GM21423 (cell line): ENCODE results near the gene CRTC1.

Experiments
- ATAC-seq: cut with Tn5 transposase; IDR thresholded peaks from one replicate; pipeline ENCODE4 v1.9.1; 2021; ENCODE audit warnings: mild to moderate bottlenecking, moderate library complexity; ENCODE audit not compliant: unreplicated experiment

The CRTC1 gene

GRCh38 chr19:18651733-18652132 lies 31.7 kb upstream of the CRTC1 start:
- no peak for ATAC-seq

- no peak for ATAC-seq
Measured at GRCh38 chr19:18653853-18654252, 29.6 kb upstream of the CRTC1 start.

GRCh38 chr19:18654469-18654868 lies 29.0 kb upstream of the CRTC1 start:
- no peak for ATAC-seq

DNA sequence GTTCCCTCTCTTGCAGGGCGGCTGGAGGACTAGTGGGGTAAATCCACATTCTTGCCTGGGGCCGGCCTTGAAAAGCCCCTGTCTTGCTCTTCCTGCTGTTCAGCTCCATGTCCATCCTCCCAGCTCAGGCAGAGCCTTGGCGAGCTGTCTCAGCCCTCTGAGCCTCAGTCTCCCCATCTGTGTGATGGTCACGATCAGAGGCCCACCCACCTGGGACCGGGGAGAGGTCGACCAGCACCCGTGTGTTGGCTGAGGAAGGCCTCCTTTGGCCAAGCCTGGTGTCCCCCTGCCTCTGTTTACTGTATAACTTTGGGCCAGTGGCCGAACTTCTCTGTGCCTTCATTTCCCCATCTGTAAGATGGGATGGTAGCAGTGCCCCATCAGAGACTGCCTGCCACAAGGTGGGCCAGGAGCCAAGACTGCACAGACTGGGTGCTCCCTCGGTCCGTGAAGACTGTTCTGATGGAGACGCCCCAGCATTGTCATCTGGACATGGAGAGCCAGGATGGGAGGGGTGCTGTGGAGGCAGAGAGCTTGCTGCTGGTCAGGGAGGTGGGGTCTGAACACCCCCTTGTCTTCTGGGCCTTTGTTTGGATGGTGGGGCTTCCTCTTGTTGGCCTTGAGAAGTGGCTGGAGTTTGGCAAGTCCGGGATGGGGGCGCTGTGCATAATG lies 28.2 kb upstream of the CRTC1 start:
- ATAC-seq: no peak

GRCh38 chr19:18656337-18657086 lies 27.0 kb upstream of the CRTC1 start:
- ATAC-seq: no peak

- ATAC-seq: no peak
Measured at GRCh38 chr19:18657590-18658365, 25.7 kb upstream of the CRTC1 start.

- no peak for ATAC-seq
Measured at GRCh38 chr19:18658366-18658855, 25.1 kb upstream of the CRTC1 start.

DNA sequence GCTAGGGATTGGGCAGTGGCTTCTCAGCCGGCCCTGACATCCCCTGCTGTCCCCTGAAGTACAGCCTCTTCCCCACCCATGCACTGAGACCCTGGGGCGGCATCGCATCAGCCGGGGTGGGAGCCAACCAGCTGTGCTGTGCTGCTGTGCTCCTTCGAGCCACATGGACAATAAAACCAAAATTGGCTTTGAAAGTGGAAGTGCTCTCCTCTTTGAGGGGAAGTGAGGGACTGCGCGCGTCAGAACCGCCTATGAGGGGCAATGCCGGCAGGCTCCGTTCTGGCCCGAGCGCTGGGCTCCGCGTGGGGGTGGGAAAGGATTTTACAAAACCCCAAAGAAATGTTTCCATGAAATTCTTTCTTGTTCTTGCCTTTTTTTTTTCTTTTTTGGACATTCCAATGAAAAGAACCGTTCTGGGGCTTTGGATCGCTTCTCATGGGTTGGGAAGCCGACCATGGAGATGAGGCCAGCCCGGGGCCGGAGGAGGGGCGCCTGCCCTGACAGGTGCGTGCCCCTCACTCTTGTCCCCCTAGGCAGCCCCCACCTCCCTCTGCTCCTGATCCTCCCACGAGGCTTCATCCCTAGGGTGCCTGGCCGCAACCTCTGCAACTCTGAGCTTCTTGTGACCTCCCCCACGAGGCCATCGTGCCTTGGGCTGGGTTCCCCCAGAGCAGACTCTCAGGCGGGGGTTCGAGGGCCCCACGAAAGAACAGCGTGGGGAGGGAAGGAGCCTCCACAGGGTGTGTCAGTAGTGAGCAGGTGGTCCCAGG lies 24.0 kb upstream of the CRTC1 start:
- ATAC-seq: no peak

DNA sequence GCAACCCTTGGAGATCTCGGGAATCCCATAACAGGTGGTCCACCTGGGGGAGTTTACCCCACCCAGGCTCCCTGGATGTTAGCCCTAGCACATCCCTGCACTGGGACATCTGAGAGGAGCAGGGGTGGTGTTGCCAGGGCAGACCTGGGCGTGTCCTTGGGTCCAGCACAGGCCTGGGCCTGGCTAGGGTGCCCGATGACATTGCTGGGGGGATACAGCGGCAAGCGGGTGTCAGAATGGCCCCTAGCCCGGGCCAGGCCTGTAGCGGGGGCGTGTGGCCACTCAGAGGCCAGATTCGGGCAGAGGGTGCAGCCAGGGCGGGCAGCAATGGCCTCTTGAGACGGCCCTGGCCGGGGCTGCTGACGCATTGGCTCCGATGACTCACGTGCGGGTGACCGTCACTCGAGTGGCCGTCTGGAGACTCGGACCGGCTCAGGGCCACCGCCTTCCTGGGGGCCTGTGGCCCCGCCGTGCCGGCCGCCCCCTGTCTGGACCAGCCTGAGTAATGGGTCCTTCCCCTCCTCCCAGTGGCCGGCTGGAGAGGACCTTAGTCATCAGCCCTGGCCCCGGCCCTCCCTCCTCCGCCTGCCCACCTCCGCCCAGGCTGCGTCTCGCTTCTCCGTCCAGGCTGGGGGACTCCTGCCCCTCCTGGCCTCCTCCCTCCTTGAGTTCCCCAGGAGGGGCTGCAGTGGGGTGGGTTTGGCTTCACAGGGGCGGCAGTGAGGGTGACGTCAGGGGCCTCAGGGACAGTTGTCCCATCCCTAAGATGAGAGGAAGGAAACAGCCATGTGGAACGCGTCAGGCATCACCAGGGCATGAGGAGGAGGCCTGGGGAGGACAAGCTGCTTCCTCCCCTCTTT lies 23.2 kb upstream of the CRTC1 start:
- ATAC-seq: no peak

- ATAC-seq: no peak
Measured at GRCh38 chr19:18660939-18661670, 22.4 kb upstream of the CRTC1 start.

DNA sequence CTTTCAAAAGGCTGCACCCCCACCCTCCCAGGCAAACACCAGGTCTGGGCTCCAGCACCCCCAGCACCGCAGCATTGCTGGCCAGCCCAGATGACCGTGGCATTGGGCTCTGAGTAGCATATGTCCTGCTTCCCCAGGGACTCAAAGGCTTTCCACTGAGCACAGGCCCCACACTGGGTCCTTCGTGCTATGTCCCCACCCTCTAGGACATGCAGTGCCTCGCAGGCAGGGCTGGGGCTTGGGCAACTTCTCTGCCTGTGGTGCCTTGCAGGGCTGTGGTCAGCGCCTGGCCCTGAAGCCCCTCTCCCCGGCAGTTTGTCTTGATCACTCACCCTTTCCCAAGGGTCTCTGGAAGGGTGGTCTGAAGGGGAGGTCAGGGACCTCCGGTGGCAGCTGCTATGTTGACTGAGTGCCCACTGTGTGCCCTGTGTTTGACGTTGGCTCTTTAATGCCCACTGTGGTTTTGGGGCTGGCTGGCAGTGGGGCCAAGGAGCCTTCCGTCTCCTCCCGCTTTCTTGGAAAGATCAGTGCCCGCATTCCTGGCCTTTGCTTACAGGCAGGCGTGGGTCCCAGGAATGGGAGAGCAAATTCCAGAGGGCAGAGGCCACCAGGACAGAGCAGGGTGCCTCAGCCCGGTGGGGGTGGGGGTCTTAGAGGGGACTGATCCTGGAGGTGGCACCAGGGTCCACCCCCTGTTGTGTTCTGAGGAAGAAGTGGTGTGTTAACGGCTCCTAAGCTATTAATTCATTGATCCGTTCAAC lies 20.3 kb upstream of the CRTC1 start:
- ATAC-seq: no peak

DNA sequence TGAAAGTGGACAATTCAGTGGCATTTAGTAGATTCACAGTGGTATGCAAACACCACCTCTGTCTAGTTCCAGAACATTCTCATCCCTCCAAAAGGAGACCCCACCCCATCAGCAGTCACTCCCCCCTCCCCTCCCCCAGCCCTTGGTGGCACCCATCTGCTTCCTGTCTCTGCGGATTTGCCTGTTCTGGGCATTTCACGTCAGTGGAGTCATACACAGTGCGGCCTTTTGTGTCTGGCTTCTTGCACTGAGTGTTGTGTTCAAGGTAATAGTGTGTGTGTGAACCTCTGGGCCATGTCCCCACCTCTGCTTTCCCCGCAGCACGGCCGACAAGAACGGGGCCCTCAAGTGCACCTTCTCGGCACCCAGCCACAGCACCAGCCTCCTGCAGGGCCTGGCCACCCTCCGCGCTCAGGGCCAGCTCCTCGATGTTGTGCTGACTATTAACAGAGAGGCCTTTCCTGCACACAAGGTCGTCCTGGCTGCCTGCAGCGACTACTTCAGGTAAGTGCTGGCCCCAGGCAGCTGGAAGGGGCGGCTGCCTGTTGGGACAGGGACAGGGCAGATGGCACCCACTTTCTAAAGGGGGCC lies 19.4 kb upstream of the CRTC1 start:
- ATAC-seq: no peak

DNA sequence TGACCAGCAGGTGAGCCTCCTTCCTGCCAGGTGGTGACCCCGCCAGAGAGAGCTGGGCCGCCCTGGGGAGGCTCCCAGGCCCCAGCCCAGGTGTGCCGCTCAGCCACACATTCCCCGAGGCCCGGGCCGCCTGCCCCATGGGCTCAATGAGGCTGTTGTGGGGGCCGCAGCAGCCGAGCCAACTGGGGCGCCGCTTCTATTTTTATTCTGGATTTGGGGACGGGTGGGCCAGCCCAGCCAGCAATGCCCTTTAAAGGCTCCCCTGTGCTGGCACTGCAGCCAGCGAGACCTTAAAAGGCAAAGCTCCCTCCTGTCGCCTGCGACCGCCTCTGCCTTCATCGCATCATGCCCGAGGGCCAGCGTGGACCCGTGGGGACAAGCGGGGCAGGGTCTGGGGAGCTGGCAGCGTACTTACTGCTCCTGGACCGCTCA lies 17.7 kb upstream of the CRTC1 start:
- ATAC-seq: no peak

GRCh38 chr19:18666317-18666716 lies 17.2 kb upstream of the CRTC1 start:
- no peak for ATAC-seq

DNA sequence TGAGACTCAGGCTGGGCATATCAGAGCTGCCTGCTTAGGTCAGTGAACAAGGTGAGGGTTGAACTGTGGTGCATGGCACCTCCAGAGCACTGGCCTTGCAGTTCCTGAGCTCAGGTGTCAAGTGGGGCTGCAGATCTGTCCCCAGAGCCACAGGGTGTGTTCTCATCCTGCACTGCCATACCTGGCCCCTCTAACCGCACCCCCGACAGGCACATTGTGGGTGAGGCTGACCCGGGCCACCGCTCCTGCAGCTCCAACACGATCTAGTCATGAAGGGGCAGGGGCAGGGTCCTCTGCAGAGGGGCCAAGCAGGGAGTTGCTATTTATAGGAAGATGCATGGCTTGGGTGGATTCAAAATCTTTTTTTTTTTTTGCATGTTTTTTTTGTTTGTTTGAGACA lies 16.7 kb upstream of the CRTC1 start:
- no peak for ATAC-seq

GRCh38 chr19:18667531-18668251 lies 15.8 kb upstream of the CRTC1 start:
- ATAC-seq: no peak

- no peak for ATAC-seq
Measured at GRCh38 chr19:18668252-18668631, 15.2 kb upstream of the CRTC1 start.
